ENCODE measurements around the gene NELL2.

NELL2 gene

GRCh38 chr12:44558340-44559100 is 317.6 kb downstream of the NELL2 start:
- TF ChIP-seq CTCF (conservative IDR thresholded peaks at IDR 0.05; ENCODE audit: low read depth, low read length): no peak
- no peak overlapping the region for H3K4me3 ChIP-seq (ENCODE audit: low read depth, low read length)
- no peak for DNase-seq (ENCODE audit: low read depth)

- H3K4me3 ChIP-seq (ENCODE audit: low read depth, low read length): no peak overlapping the region
- no peak for DNase-seq (ENCODE audit: low read depth)
- no peak for TF ChIP-seq CTCF (conservative IDR thresholded peaks at IDR 0.05; ENCODE audit: low read depth, low read length)
These were observed 320.7 kb downstream of the NELL2 start for GRCh38 chr12:44555454-44555853.

GRCh38 chr12:44551631-44552030 is 324.5 kb downstream of the NELL2 start:
- TF ChIP-seq CTCF (conservative IDR thresholded peaks at IDR 0.05; ENCODE audit: low read depth, low read length): no peak
- no peak for DNase-seq (ENCODE audit: low read depth)
- no peak overlapping the region for H3K4me3 ChIP-seq (ENCODE audit: low read depth, low read length)

- H3K4me3 ChIP-seq (ENCODE audit: low read depth, low read length): no peak overlapping the region
- no peak for TF ChIP-seq CTCF (conservative IDR thresholded peaks at IDR 0.05; ENCODE audit: low read depth, low read length)
- no peak for DNase-seq (ENCODE audit: low read depth)
These were observed 325.7 kb downstream of the NELL2 start for GRCh38 chr12:44550377-44550776.

GRCh38 chr12:44546060-44546459 is 330.1 kb downstream of the NELL2 start:
- no peak for TF ChIP-seq CTCF (conservative IDR thresholded peaks at IDR 0.05; ENCODE audit: low read depth, low read length)
- H3K4me3 ChIP-seq (ENCODE audit: low read depth, low read length): no peak overlapping the region
- DNase-seq (ENCODE audit: low read depth): no peak

- DNase-seq (ENCODE audit: low read depth): no peak
- TF ChIP-seq CTCF (conservative IDR thresholded peaks at IDR 0.05; ENCODE audit: low read depth, low read length): no peak
- no peak overlapping the region for H3K4me3 ChIP-seq (ENCODE audit: low read depth, low read length)
These were observed 332.1 kb downstream of the NELL2 start for GRCh38 chr12:44544018-44544417.

GRCh38 chr12:44542716-44543115 is 333.4 kb downstream of the NELL2 start:
- TF ChIP-seq CTCF (conservative IDR thresholded peaks at IDR 0.05; ENCODE audit: low read depth, low read length): no peak
- no peak for DNase-seq (ENCODE audit: low read depth)
- H3K4me3 ChIP-seq (ENCODE audit: low read depth, low read length): no peak overlapping the region
